ENCODE measurements around the gene TNRC6C. TPM values are rescaled to one million over a fixed set of nuclear protein-coding genes. Genes with fewer than 3 reads are reported as not detected.
A peak's percentile ranks its signal among the peaks of the same experiment; 100 is the strongest.

TNRC6C gene
- total RNA-seq, 6 experiments from 2014 or later, result 6.3 to 9.0 (median 7.5) TPM

- TF ChIP-seq, protein P1, sequence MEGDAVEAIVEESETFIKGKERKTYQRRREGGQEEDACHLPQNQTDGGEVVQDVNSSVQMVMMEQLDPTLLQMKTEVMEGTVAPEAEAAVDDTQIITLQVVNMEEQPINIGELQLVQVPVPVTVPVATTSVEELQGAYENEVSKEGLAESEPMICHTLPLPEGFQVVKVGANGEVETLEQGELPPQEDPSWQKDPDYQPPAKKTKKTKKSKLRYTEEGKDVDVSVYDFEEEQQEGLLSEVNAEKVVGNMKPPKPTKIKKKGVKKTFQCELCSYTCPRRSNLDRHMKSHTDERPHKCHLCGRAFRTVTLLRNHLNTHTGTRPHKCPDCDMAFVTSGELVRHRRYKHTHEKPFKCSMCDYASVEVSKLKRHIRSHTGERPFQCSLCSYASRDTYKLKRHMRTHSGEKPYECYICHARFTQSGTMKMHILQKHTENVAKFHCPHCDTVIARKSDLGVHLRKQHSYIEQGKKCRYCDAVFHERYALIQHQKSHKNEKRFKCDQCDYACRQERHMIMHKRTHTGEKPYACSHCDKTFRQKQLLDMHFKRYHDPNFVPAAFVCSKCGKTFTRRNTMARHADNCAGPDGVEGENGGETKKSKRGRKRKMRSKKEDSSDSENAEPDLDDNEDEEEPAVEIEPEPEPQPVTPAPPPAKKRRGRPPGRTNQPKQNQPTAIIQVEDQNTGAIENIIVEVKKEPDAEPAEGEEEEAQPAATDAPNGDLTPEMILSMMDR (IDR thresholded peaks at IDR 0.05), result peak; percentile 15; the same call in 1 of the 2 replicates
- no peaks in the 10 kb centered on the region for H3K9me3 Mint-ChIP-seq
- H3K4me1 Mint-ChIP-seq (ENCODE audit: low read depth), result 0 out of 2 replicates have a peak, but pooled peaks cover 5% of the 10 kb centered on the region
- H3K36me3 Mint-ChIP-seq (ENCODE audit: low read depth), result no peaks in the 10 kb centered on the region
- peaks cover 29% of the 10 kb centered on the region for H3K27me3 Mint-ChIP-seq (ENCODE audit: insufficient read depth)
- DNase-seq, result no peak
- H3K27ac Mint-ChIP-seq, result no peak overlapping the region
- H3K4me3 Mint-ChIP-seq, result no peak overlapping the region
Observed at GRCh38 chr17:78131172-78132083, 172.9 kb downstream of the TNRC6C start.

DNA sequence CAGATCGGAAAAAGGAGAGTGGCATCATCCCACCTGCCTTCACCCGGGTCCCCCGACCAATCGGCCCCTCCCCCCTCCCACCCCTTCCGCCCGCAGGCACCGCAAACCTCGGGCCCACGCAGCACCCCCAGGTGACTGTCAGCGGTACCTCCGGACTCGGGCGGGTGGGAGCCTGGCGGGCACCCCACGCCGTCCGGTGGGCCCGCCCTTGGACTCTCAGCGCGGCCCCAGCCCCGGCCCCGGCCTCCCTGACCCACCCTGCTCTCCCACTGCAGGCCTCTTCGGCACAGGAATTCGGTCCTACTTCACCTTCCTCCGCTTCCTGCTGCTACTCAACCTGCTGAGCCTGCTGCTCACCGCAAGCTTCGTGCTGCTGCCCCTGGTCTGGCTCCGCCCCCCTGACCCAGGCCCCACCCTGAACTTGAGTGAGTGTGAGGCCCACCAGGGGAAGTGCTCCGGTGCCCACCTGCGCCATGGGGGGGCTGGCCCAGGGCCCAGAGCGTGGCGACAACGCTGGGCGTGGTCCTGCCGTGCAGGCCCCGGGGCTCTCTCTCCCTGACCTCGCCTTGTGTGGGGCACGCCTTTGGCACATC is 173.7 kb downstream of the TNRC6C start:
- Mint-ChIP-seq H3K27me3 (ENCODE audit: insufficient read depth) (peaks cover 29% of the 10 kb centered on the region), H3K27ac (no peak overlapping the region), H3K4me3 (no peak overlapping the region), H3K36me3 (ENCODE audit: low read depth) (no peaks in the 10 kb centered on the region), H3K4me1 (ENCODE audit: low read depth) (0 out of 2 replicates have a peak, but pooled peaks cover 5% of the 10 kb centered on the region), H3K9me3 (no peaks in the 10 kb centered on the region)
- no peak for DNase-seq
- TF ChIP-seq, protein P1 (IDR thresholded peaks at IDR 0.05), result no peak; the same call in 1 of the 2 replicates

- no peak overlapping the region for H3K4me3 Mint-ChIP-seq
Observed at GRCh38 chr17:78132767-78133178, 174.3 kb downstream of the TNRC6C start.

GRCh38 chr17:78133179-78133951 is 174.9 kb downstream of the TNRC6C start:
- no peaks in the 10 kb centered on the region for H3K36me3 Mint-ChIP-seq (ENCODE audit: low read depth)
- TF ChIP-seq, protein P1 (IDR thresholded peaks at IDR 0.05), result no peak
- no peaks in the 10 kb centered on the region for H3K9me3 Mint-ChIP-seq
- H3K4me3 Mint-ChIP-seq, result no peak overlapping the region
- H3K27me3 Mint-ChIP-seq (ENCODE audit: insufficient read depth), result peaks cover 25% of the 10 kb centered on the region
- no peak for DNase-seq
- no peak overlapping the region for H3K27ac Mint-ChIP-seq
- H3K4me1 Mint-ChIP-seq (ENCODE audit: low read depth), result 0 out of 2 replicates have a peak, but pooled peaks cover 5% of the 10 kb centered on the region

More at GRCh38 chr17:78132767-78133178, 174.3 kb downstream of the TNRC6C start:
- H3K36me3 Mint-ChIP-seq (ENCODE audit: low read depth), result no peaks in the 10 kb centered on the region
- 0 out of 2 replicates have a peak, but pooled peaks cover 5% of the 10 kb centered on the region for H3K4me1 Mint-ChIP-seq (ENCODE audit: low read depth)
- peaks cover 25% of the 10 kb centered on the region for H3K27me3 Mint-ChIP-seq (ENCODE audit: insufficient read depth)
- TF ChIP-seq, protein P1 (IDR thresholded peaks at IDR 0.05), result no peak
- DNase-seq, result no peak
- H3K27ac Mint-ChIP-seq, result no peak overlapping the region
- no peaks in the 10 kb centered on the region for H3K9me3 Mint-ChIP-seq
